B cell (primary cell): ENCODE results near the gene IL17RE.

ENCODE experiments used
- CTCF ChIP-seq: fragments of 200-600 bp; IDR thresholded peaks from one replicate; pipeline ENCODE4 v1.8.0; 2022; ENCODE audit warnings: antibody characterized with exemption, mild to moderate bottlenecking
- EZH2 ChIP-seq: IDR thresholded peaks from 2 replicates; pipeline ENCODE4 v1.6.1; 2012; ENCODE audit warnings: borderline replicate concordance, low read depth, mild to moderate bottlenecking, moderate library complexity, low read length; ENCODE audit not compliant: insufficient read depth, poor library complexity, severe bottlenecking

GRCh38 chr3:9881441-9881840, 21.2 kb upstream of the IL17RE start:
- TF ChIP-seq CTCF (no peak), EZH2 (no peak)
